ENCODE data around the gene NCKAP5.
A peak's percentile ranks its signal among the peaks of the same experiment; 100 is the strongest.

NCKAP5 gene

GRCh38 chr2:132676999-132677398, 891.3 kb downstream of the NCKAP5 start:
- TF ChIP-seq SP1 (IDR thresholded peaks at IDR 0.05): no peak
- ChIA-PET CTCF (no interaction called here), POLR2A (no interaction called here)
- no peak for DNase-seq (ENCODE audit: extremely low spot score)

- ChIA-PET POLR2A (interaction anchor here (1.0 kb wide), 1 partner anchor 596 kb away, joined by 3 read pairs; no protein-coding TSS in a partner anchor), CTCF (no interaction called here)
- peak; percentile 15 for DNase-seq (ENCODE audit: extremely low spot score)
- no peak for TF ChIP-seq SP1 (IDR thresholded peaks at IDR 0.05)
- TF ChIP-seq BHLHE40 (IDR thresholded peaks at IDR 0.05; ENCODE audit: borderline replicate concordance): no peak
- TF ChIP-seq TARDBP (IDR thresholded peaks at IDR 0.05): no peak
- TF ChIP-seq SUZ12 (IDR thresholded peaks at IDR 0.05): no peak
- no peak for TF ChIP-seq CTBP1 (IDR thresholded peaks at IDR 0.05; ENCODE audit: borderline replicate concordance)
- TF ChIP-seq L3MBTL2 (conservative IDR thresholded peaks at IDR 0.05): no peak
- no peak for TF ChIP-seq FOXM1 (IDR thresholded peaks at IDR 0.05; ENCODE audit: borderline replicate concordance)
- no peak for TF ChIP-seq ARNT (IDR thresholded peaks at IDR 0.05)
- TF ChIP-seq ZNF384 (IDR thresholded peaks at IDR 0.05): no peak
- TF ChIP-seq HDGF (IDR thresholded peaks at IDR 0.05; ENCODE audit: borderline replicate concordance): no peak
Measured at GRCh38 chr2:132671151-132671835, 897.0 kb downstream of the NCKAP5 start.

DNA sequence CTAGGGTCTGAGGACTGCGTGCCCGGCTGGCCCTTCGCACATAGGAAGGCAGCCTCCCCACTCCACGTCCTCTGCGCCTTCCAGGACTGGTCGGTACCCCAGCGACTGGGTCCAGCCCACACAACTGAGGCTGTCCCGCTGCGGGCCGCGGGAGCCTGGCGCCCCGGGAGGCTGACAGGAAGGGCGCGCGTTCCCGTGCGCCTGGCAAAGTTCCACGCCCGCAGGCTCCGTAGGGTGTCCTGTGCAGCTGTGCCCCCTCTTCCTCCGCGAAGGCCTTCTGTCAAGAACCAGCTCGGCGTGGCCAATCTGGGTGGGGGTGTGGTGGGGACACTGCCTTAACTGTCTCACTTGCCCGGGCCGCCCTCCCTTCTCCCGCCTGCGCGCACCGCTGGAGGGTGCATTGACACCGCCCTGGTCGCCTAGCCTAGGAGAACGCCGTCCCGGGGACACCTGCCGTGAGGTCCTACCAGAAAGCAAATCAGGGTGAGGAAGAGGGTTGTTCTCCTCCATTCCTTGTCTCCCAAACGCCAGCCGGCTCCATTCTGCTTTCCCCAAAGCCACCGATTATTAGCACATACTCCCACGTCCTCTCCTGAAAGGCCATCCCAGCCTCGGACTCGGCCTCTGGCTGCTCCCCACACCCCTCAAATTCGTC, 897.6 kb downstream of the NCKAP5 start:
- TF ChIP-seq L3MBTL2 (conservative IDR thresholded peaks at IDR 0.05) (no peak), ZNF384 (IDR thresholded peaks at IDR 0.05) (no peak), HDGF (IDR thresholded peaks at IDR 0.05; ENCODE audit: borderline replicate concordance) (no peak), TARDBP (IDR thresholded peaks at IDR 0.05) (no peak)
- TF ChIP-seq, protein P1, sequence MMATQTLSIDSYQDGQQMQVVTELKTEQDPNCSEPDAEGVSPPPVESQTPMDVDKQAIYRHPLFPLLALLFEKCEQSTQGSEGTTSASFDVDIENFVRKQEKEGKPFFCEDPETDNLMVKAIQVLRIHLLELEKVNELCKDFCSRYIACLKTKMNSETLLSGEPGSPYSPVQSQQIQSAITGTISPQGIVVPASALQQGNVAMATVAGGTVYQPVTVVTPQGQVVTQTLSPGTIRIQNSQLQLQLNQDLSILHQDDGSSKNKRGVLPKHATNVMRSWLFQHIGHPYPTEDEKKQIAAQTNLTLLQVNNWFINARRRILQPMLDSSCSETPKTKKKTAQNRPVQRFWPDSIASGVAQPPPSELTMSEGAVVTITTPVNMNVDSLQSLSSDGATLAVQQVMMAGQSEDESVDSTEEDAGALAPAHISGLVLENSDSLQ (IDR thresholded peaks at IDR 0.05): no peak

GRCh38 chr2:132669908-132670495, 898.3 kb downstream of the NCKAP5 start, which contains the start of gene LYPD1:
TSS of gene LYPD1 (minus strand) at chr2:132670205. CDS start at chr2:132669932, 273 bp downstream.
- POLR2A ChIA-PET: interaction anchor here (1.0 kb wide), 1 partner anchor 597 kb away, joined by 3 read pairs; no protein-coding TSS in a partner anchor
- CTCF ChIA-PET: interaction anchor here (0.9 kb wide), 1 partner anchor 9 kb away, joined by 3 read pairs; no protein-coding TSS in a partner anchor
- TF ChIP-seq, protein P1 (IDR thresholded peaks at IDR 0.05): no peak
- TF ChIP-seq FOXK2 (IDR thresholded peaks at IDR 0.05) (no peak), FOXA1 (IDR thresholded peaks at IDR 0.05) (no peak), CTBP1 (IDR thresholded peaks at IDR 0.05; ENCODE audit: borderline replicate concordance) (no peak), ARNT (IDR thresholded peaks at IDR 0.05) (no peak), SP1 (IDR thresholded peaks at IDR 0.05) (no peak), NFRKB (IDR thresholded peaks at IDR 0.05) (no peak), ELF4 (IDR thresholded peaks at IDR 0.05) (no peak), SUZ12 (IDR thresholded peaks at IDR 0.05) (no peak), LEF1 (IDR thresholded peaks at IDR 0.05; ENCODE audit: borderline replicate concordance) (no peak), TARDBP (IDR thresholded peaks at IDR 0.05) (no peak), ZNF384 (IDR thresholded peaks at IDR 0.05) (no peak), L3MBTL2 (conservative IDR thresholded peaks at IDR 0.05) (no peak), FOXM1 (IDR thresholded peaks at IDR 0.05; ENCODE audit: borderline replicate concordance) (no peak)
- peak; percentile 42 for DNase-seq (ENCODE audit: extremely low spot score)

More for the DNA sequence above, 897.6 kb downstream of the NCKAP5 start:
- ChIA-PET CTCF (no interaction called here), POLR2A (interaction anchor here (1.0 kb wide), 1 partner anchor 597 kb away, joined by 3 read pairs; no protein-coding TSS in a partner anchor)
- DNase-seq (ENCODE audit: extremely low spot score): peak; percentile 19

GRCh38 chr2:132668987-132669907, 899.0 kb downstream of the NCKAP5 start:
- ChIA-PET POLR2A (no interaction called here), CTCF (interaction anchor here (0.5 to 1.2 kb wide), 6 partner anchors 9 to 1131 kb away, joined by 3 read pairs; no protein-coding TSS in a partner anchor)
- peak; percentile 21 for DNase-seq (ENCODE audit: extremely low spot score)
- TF ChIP-seq, protein P1 (IDR thresholded peaks at IDR 0.05): no peak

Data from HEK293T (cell line).